IMR-90 (cell line): ENCODE data around the gene PDLIM1. TPM values are rescaled to one million over a fixed set of nuclear protein-coding genes. Genes with fewer than 3 reads are reported as not detected.

Source experiments
- ATAC-seq: fragments of 200-7000 bp; cut with Tn5 transposase; 2 replicates; pipeline ENCODE4 v1.9.1; 2020; ENCODE audit warnings: low read depth, mild to moderate bottlenecking, moderate library complexity
- BruUV-seq: library from RNA; stranded (reverse); fragments of 400-500 nt; replicated peaks from 2 replicates; lab custom pipeline; 2021; lab: Mats Ljungman, UMichigan
- CTCF ChIA-PET: fragments of 300-600 bp; formaldehyde crosslinking; extraction: SDS; loops from one replicate; lab custom pipeline; 2021; ENCODE audit warnings: antibody characterized with exemption; lab: Yijun Ruan, JAX
- POLR2A ChIA-PET: fragments of 300-600 bp; sonication (Branson Sonifier 250); formaldehyde crosslinking; loops from one replicate; lab custom pipeline; 2022; ENCODE audit warnings: antibody characterized with exemption; ENCODE audit not compliant: unreplicated experiment; lab: Charles Lee
- DNase-seq: peaks from one replicate; pipeline ENCODE4 v3.0.0; 2013
- H2AFZ ChIP-seq: replicated peaks from 2 replicates; pipeline ENCODE3; 2013; ENCODE audit warnings: low read length, mild to moderate bottlenecking; ENCODE audit not compliant: poor library complexity
- H2AK5ac ChIP-seq: 2 replicates; pipeline ENCODE4 v1.6.1; 2013; ENCODE audit warnings: low read depth, low read length, inconsistent platforms
- H2AK9ac ChIP-seq: replicated peaks from 2 replicates; pipeline ENCODE3; 2013; ENCODE audit warnings: mild to moderate bottlenecking, low read depth, low read length, moderate library complexity; ENCODE audit not compliant: poor library complexity
- H2BK120ac ChIP-seq: 2 replicates; pipeline ENCODE4 v1.6.1; 2013; ENCODE audit warnings: low read depth, low read length, inconsistent platforms
- H2BK15ac ChIP-seq: 3 replicates; pipeline ENCODE4 v1.6.1; 2013; ENCODE audit warnings: low read depth, low read length, inconsistent platforms
- H2BK20ac ChIP-seq: 2 replicates; pipeline ENCODE4 v1.6.1; 2013; ENCODE audit warnings: low read depth, mild to moderate bottlenecking, inconsistent platforms, low read length, moderate library complexity
- H2BK5ac ChIP-seq: 2 replicates; pipeline ENCODE4 v1.6.1; 2013; ENCODE audit warnings: mild to moderate bottlenecking, low read depth, low read length, inconsistent platforms; ENCODE audit not compliant: poor library complexity, severe bottlenecking
- H3K14ac ChIP-seq: replicated peaks from 2 replicates; pipeline ENCODE4 v1.6.1; 2013; ENCODE audit warnings: low read depth, low read length, inconsistent platforms
- H3K18ac ChIP-seq: 2 replicates; pipeline ENCODE4 v1.6.1; 2013; ENCODE audit warnings: low read depth, low read length, control low read depth
- H3K23ac ChIP-seq: 2 replicates; pipeline ENCODE4 v1.6.1; 2013; ENCODE audit warnings: low read depth, low read length, inconsistent platforms
- H3K27ac ChIP-seq: 2 replicates; pipeline ENCODE4 v1.5.1; 2013; ENCODE audit warnings: mild to moderate bottlenecking, control low read depth, low read length; ENCODE audit not compliant: insufficient read depth
- H3K27me3 ChIP-seq: 2 replicates; pipeline ENCODE4 v1.6.1; 2013; ENCODE audit warnings: low read length; ENCODE audit not compliant: control insufficient read depth, insufficient read depth
- H3K36me3 ChIP-seq: 2 replicates; pipeline ENCODE4 v1.6.1; 2013; ENCODE audit warnings: low read length, mixed read lengths; ENCODE audit not compliant: control insufficient read depth, insufficient read depth
- H3K4ac ChIP-seq: 2 replicates; pipeline ENCODE4 v1.6.1; 2013; ENCODE audit warnings: low read depth, low read length, inconsistent platforms
- H3K4me1 ChIP-seq: 2 replicates; pipeline ENCODE4 v1.6.1; 2013; ENCODE audit warnings: low read length, mixed read lengths; ENCODE audit not compliant: control insufficient read depth, insufficient read depth
- H3K4me2 ChIP-seq: 2 replicates; pipeline ENCODE4 v1.6.1; 2013; ENCODE audit warnings: low read depth, mild to moderate bottlenecking, control low read depth, low read length, moderate library complexity
- H3K4me3 ChIP-seq: 2 replicates; pipeline ENCODE4 v1.5.1; 2013; ENCODE audit warnings: low read depth, mild to moderate bottlenecking, control low read depth, low read length, moderate library complexity; ENCODE audit not compliant: insufficient read depth
- H3K56ac ChIP-seq: 2 replicates; pipeline ENCODE4 v1.6.1; 2013; ENCODE audit warnings: low read length, inconsistent platforms; ENCODE audit not compliant: insufficient read depth; ENCODE audit errors: extremely low read depth
- H3K79me1 ChIP-seq, 2 experiments: 2 replicates each; pipeline ENCODE4 v1.6.1; 2013; ENCODE audit warnings: low read length in 2 of 2, inconsistent platforms in 1 of 2, low read depth in 1 of 2
- H3K9ac ChIP-seq: 2 replicates; pipeline ENCODE4 v1.6.1; 2013; ENCODE audit warnings: low read depth, low read length, control low read depth
- H3K9me1 ChIP-seq: 2 replicates; pipeline ENCODE4 v1.6.1; 2013; ENCODE audit warnings: low read length, inconsistent platforms; ENCODE audit not compliant: insufficient read depth
- H3K9me3 ChIP-seq: 2 replicates; pipeline ENCODE4 v1.6.1; 2013; ENCODE audit warnings: low read length; ENCODE audit not compliant: control insufficient read depth, insufficient read depth
- H4K20me1 ChIP-seq: 2 replicates; pipeline ENCODE4 v1.6.1; 2013; ENCODE audit warnings: low read length, inconsistent platforms; ENCODE audit not compliant: insufficient read depth
- H4K5ac ChIP-seq: 2 replicates; pipeline ENCODE4 v1.6.1; 2013; ENCODE audit warnings: mild to moderate bottlenecking, low read depth, low read length, control low read depth
- H4K8ac ChIP-seq, 2 experiments: 2 replicates each; pipeline ENCODE4 v1.6.1; 2013; ENCODE audit warnings: low read depth in 2 of 2, low read length in 2 of 2, control low read depth in 1 of 2, inconsistent platforms in 1 of 2
- H4K91ac ChIP-seq: 2 replicates; pipeline ENCODE4 v1.6.1; 2013; ENCODE audit warnings: low read depth, low read length, inconsistent platforms; ENCODE audit not compliant: insufficient read depth
- BHLHE40 ChIP-seq: fragments of 150-350 bp; IDR thresholded peaks from 2 replicates; pipeline ENCODE4 v1.6.1; 2016; ENCODE audit warnings: mild to moderate bottlenecking, low read depth, low read length
- CHD1 ChIP-seq: IDR thresholded peaks from 2 replicates; pipeline ENCODE4 v1.6.1; 2012; ENCODE audit warnings: low read depth, low read length, improper control_type of control experiment
- SMC3 ChIP-seq: fragments of 150-350 bp; IDR thresholded peaks from 2 replicates; pipeline ENCODE4 v1.6.1; 2016; ENCODE audit warnings: low read depth, mild to moderate bottlenecking, antibody characterized with exemption, low read length, moderate library complexity
- WGBS, 2 experiments: methylation state at CpG; one replicate each; pipeline versions ENCODE4 v1.1.5 to v1.1.7; 2013; ENCODE audit warnings: missing lambda C conversion rate in 2 of 2; ENCODE audit not compliant: insufficient read length in 1 of 2; ENCODE audit errors: extremely low coverage in 2 of 2; 5-methylcytosine and 5-hydroxymethylcytosine counted together
- dilution Hi-C: fragments of 300-500 bp; cut with HindIII; formaldehyde crosslinking; loops from one replicate; pipeline ENCODE4 v1.14.3; 2018; ENCODE audit warnings: low sequenced_read_pairs; ENCODE audit not compliant: unreplicated experiment
- in situ Hi-C: fragments of 300-500 bp; cut with MboI; formaldehyde crosslinking; loops from 3 replicates; pipeline ENCODE4 v1.14.3; 2019; ENCODE audit warnings: low sequenced_read_pairs, inconsistent platforms, mixed read lengths
- intact Hi-C: fragments of 100-400 bp; cut with micrococcal nuclease; formaldehyde crosslinking; loops from 2 replicates; pipeline ENCODE4 v1.10.0; 2022
- polyA plus RNA-seq, 3 experiments: library from polyadenylated mRNA; depleted of rRNA; stranded (reverse); fragments of >200 nt; gene quantifications; 2 replicates each; pipeline ENCODE4 v1.2.3, GENCODE V29; 2012; ENCODE audit warnings: low replicate concordance in 1 of 3
- total RNA-seq: library from RNA; depleted of rRNA; stranded (reverse); fragments of >200 nt; gene quantifications from 2 replicates; pipeline ENCODE4 v1.2.3, GENCODE V29; 2012

Gene PDLIM1
- total and polyA plus RNA-seq, 2 of the 4 experiments (the other 2 are of a cell fraction): 30.1 to 187 TPM

GRCh38 chr10:95253686-95254085, 37.1 kb downstream of the PDLIM1 start:
- intact Hi-C loops: no loop called here
- POLR2A ChIA-PET: no interaction called here
- in situ Hi-C loops: no loop called here

More at GRCh38 chr10:95253686-95254085, 37.1 kb downstream of the PDLIM1 start:
- H2BK15ac ChIP-seq: no peak overlapping the region
- H3K18ac ChIP-seq: no peak overlapping the region
- TF ChIP-seq CHD1 (no peak), BHLHE40 (no peak), SMC3 (no peak)
- H3K4me1 ChIP-seq: peaks cover 5% of the 10 kb centered on the region
- peaks cover 28% of the 10 kb centered on the region for H3K36me3 ChIP-seq
- H3K23ac ChIP-seq: no peak overlapping the region
- no peak overlapping the region for H3K14ac ChIP-seq
- no peak overlapping the region for H2AFZ ChIP-seq
- H3K27me3 ChIP-seq: no peaks in the 10 kb centered on the region
- peaks cover 19% of the 10 kb centered on the region for H3K9me1 ChIP-seq
- dilution Hi-C loops: no loop called here
- no CpG with 5 or more reads among the region's 2 CpGs for WGBS, 2 experiments
- no peak overlapping the region for H3K4me2 ChIP-seq
- no peak overlapping the region for H2BK5ac ChIP-seq
- H3K79me1 ChIP-seq: peaks cover 16 to 47% of the 10 kb centered on the region in 2 experiments; a peak in 3 of 4 replicates
- H2AK5ac ChIP-seq: no peak overlapping the region
- no TSS peak for BruUV-seq
- ATAC-seq (no peak), DNase-seq (no peak)
- H3K56ac ChIP-seq: no peak overlapping the region
- no peak overlapping the region for H4K5ac ChIP-seq
- no peak overlapping the region for H2BK20ac ChIP-seq
- H3K4ac ChIP-seq: no peak overlapping the region
- peaks cover 3% of the 10 kb centered on the region; the same call in 1 of the 2 replicates for H4K20me1 ChIP-seq
- no peak overlapping the region for H2AK9ac ChIP-seq
- no peak overlapping the region for H4K91ac ChIP-seq
- H3K4me3 ChIP-seq: no peak overlapping the region
- H3K27ac ChIP-seq: no peak overlapping the region
- H3K9ac ChIP-seq: no peak overlapping the region
- H4K8ac ChIP-seq: no peak overlapping the region
- peaks cover 4% of the 10 kb centered on the region; the same call in 1 of the 2 replicates for H3K9me3 ChIP-seq
- no peak overlapping the region for H2BK120ac ChIP-seq
- CTCF ChIA-PET: no interaction called here
